ENCODE measurements around the gene FIG4. TPM values are rescaled to one million over a fixed set of nuclear protein-coding genes. Genes with fewer than 3 reads are reported as not detected.
"Not testable (repeated sequence)": the region's sequence is repeated elsewhere in the genome, so short reads cannot be mapped to it uniquely, and the experiment has no call there.

Gene FIG4
- total RNA-seq, 1 donor from 2014 or later = 21.9 TPM

GRCh38 chr6:109769213-109769612, 78.1 kb downstream of the FIG4 start:
- Histone ChIP-seq H3K36me3 (ENCODE audit: control insufficient read depth in 3 of 3, insufficient read depth in 3 of 3, low read length in 3 of 3) (peaks cover 4 to 14% (median 11%) of the 10 kb centered on the region in 3 donors), H3K27me3 (ENCODE audit: control insufficient read depth in 3 of 3, insufficient read depth in 3 of 3, low read length in 3 of 3) (no peaks in the 10 kb centered on the region), H3K27ac (ENCODE audit: low read depth, low read length) (no peak overlapping the region), H3K4me3 (ENCODE audit: low read length in 3 of 3) (no peak overlapping the region), H3K9me3 (ENCODE audit: control insufficient read depth in 3 of 3, low read length in 3 of 3) (no peaks in the 10 kb centered on the region), H3K9ac (ENCODE audit: low read depth in 1 of 3, low read length in 3 of 3) (no peak overlapping the region), H3K4me1 (ENCODE audit: control insufficient read depth in 3 of 3, insufficient read depth in 3 of 3, low read length in 3 of 3) (peaks cover 2 to 8% (median 7%) of the 10 kb centered on the region in 3 donors)

- Histone ChIP-seq H3K27ac (ENCODE audit: low read depth, low read length) (no peak overlapping the region), H3K4me1 (ENCODE audit: control insufficient read depth in 3 of 3, insufficient read depth in 3 of 3, low read length in 3 of 3) (peaks cover 2 to 8% (median 7%) of the 10 kb centered on the region in 3 donors), H3K9me3 (ENCODE audit: control insufficient read depth in 3 of 3, low read length in 3 of 3) (no peaks in the 10 kb centered on the region), H3K27me3 (ENCODE audit: control insufficient read depth in 3 of 3, insufficient read depth in 3 of 3, low read length in 3 of 3) (no peaks in the 10 kb centered on the region), H3K4me3 (ENCODE audit: low read length in 3 of 3) (no peak overlapping the region), H3K36me3 (ENCODE audit: control insufficient read depth in 3 of 3, insufficient read depth in 3 of 3, low read length in 3 of 3) (peaks cover 4 to 11% (median 11%) of the 10 kb centered on the region in 3 donors), H3K9ac (ENCODE audit: low read depth in 1 of 3, low read length in 3 of 3) (no peak overlapping the region)
Measured at GRCh38 chr6:109770047-109770446, 79.0 kb downstream of the FIG4 start.

GRCh38 chr6:109770779-109771178, 79.7 kb downstream of the FIG4 start:
- Histone ChIP-seq H3K27ac (ENCODE audit: low read depth, low read length) (no peak overlapping the region), H3K9ac (ENCODE audit: low read depth in 1 of 3, low read length in 3 of 3) (no peak overlapping the region), H3K4me1 (ENCODE audit: control insufficient read depth in 3 of 3, insufficient read depth in 3 of 3, low read length in 3 of 3) (peaks cover 2 to 8% (median 7%) of the 10 kb centered on the region in 3 donors), H3K9me3 (ENCODE audit: control insufficient read depth in 3 of 3, low read length in 3 of 3) (no peaks in the 10 kb centered on the region), H3K27me3 (ENCODE audit: control insufficient read depth in 3 of 3, insufficient read depth in 3 of 3, low read length in 3 of 3) (no peaks in the 10 kb centered on the region), H3K36me3 (ENCODE audit: control insufficient read depth in 3 of 3, insufficient read depth in 3 of 3, low read length in 3 of 3) (peaks cover 4 to 11% (median 9%) of the 10 kb centered on the region in 3 donors), H3K4me3 (ENCODE audit: low read length in 3 of 3) (no peak overlapping the region)

- not testable (repeated sequence) for H3K9me3 ChIP-seq (ENCODE audit: control insufficient read depth in 3 of 3, low read length in 3 of 3); H3K27ac ChIP-seq (ENCODE audit: low read depth, low read length)
Measured at GRCh38 chr6:109771939-109772755, 81.1 kb downstream of the FIG4 start.

GRCh38 chr6:109772883-109773431, 81.9 kb downstream of the FIG4 start:
- no peak overlapping the region for H3K27ac ChIP-seq (ENCODE audit: low read depth, low read length)

More at GRCh38 chr6:109771939-109772755, 81.1 kb downstream of the FIG4 start:
- H3K9ac ChIP-seq (ENCODE audit: low read depth in 1 of 3, low read length in 3 of 3); H3K4me3 ChIP-seq (ENCODE audit: low read length in 3 of 3); H3K36me3 ChIP-seq (ENCODE audit: control insufficient read depth in 3 of 3, insufficient read depth in 3 of 3, low read length in 3 of 3); H3K27me3 ChIP-seq (ENCODE audit: control insufficient read depth in 3 of 3, insufficient read depth in 3 of 3, low read length in 3 of 3); H3K4me1 ChIP-seq (ENCODE audit: control insufficient read depth in 3 of 3, insufficient read depth in 3 of 3, low read length in 3 of 3): not testable (repeated sequence)

GRCh38 chr6:109781001-109781400, 89.9 kb downstream of the FIG4 start:
- Histone ChIP-seq H3K27ac (ENCODE audit: low read depth, low read length) (no peak overlapping the region), H3K9ac (ENCODE audit: low read depth in 1 of 3, low read length in 3 of 3) (no peak overlapping the region), H3K4me1 (ENCODE audit: control insufficient read depth in 3 of 3, insufficient read depth in 3 of 3, low read length in 3 of 3) (no peaks in the 10 kb centered on the region), H3K4me3 (ENCODE audit: low read length in 3 of 3) (no peak overlapping the region), H3K27me3 (ENCODE audit: control insufficient read depth in 3 of 3, insufficient read depth in 3 of 3, low read length in 3 of 3) (no peaks in the 10 kb centered on the region), H3K9me3 (ENCODE audit: control insufficient read depth in 3 of 3, low read length in 3 of 3) (no peaks in the 10 kb centered on the region), H3K36me3 (ENCODE audit: control insufficient read depth in 3 of 3, insufficient read depth in 3 of 3, low read length in 3 of 3) (peaks cover 0 to 6% (median under 1%) of the 10 kb centered on the region in 3 donors)

More at GRCh38 chr6:109772883-109773431, 81.9 kb downstream of the FIG4 start:
- Histone ChIP-seq H3K27me3 (ENCODE audit: control insufficient read depth in 3 of 3, insufficient read depth in 3 of 3, low read length in 3 of 3) (no peaks in the 10 kb centered on the region), H3K4me1 (ENCODE audit: control insufficient read depth in 3 of 3, insufficient read depth in 3 of 3, low read length in 3 of 3) (peaks cover 2 to 8% (median 7%) of the 10 kb centered on the region in 3 donors), H3K36me3 (ENCODE audit: control insufficient read depth in 3 of 3, insufficient read depth in 3 of 3, low read length in 3 of 3) (peaks cover 1 to 12% (median 7%) of the 10 kb centered on the region in 3 donors), H3K9me3 (ENCODE audit: control insufficient read depth in 3 of 3, low read length in 3 of 3) (no peaks in the 10 kb centered on the region), H3K9ac (ENCODE audit: low read depth in 1 of 3, low read length in 3 of 3) (no peak overlapping the region), H3K4me3 (ENCODE audit: low read length in 3 of 3) (no peak overlapping the region)

GRCh38 chr6:109782491-109782999, 91.4 kb downstream of the FIG4 start:
- Histone ChIP-seq H3K4me1 (ENCODE audit: control insufficient read depth in 3 of 3, insufficient read depth in 3 of 3, low read length in 3 of 3) (no peaks in the 10 kb centered on the region), H3K36me3 (ENCODE audit: control insufficient read depth in 3 of 3, insufficient read depth in 3 of 3, low read length in 3 of 3) (peaks cover 1 to 7% (median 3%) of the 10 kb centered on the region in 3 donors), H3K9ac (ENCODE audit: low read depth in 1 of 3, low read length in 3 of 3) (no peak overlapping the region), H3K27me3 (ENCODE audit: control insufficient read depth in 3 of 3, insufficient read depth in 3 of 3, low read length in 3 of 3) (no peaks in the 10 kb centered on the region), H3K27ac (ENCODE audit: low read depth, low read length) (no peak overlapping the region), H3K9me3 (ENCODE audit: control insufficient read depth in 3 of 3, low read length in 3 of 3) (no peaks in the 10 kb centered on the region), H3K4me3 (ENCODE audit: low read length in 3 of 3) (no peak overlapping the region)

GRCh38 chr6:109783250-109783986, 92.3 kb downstream of the FIG4 start:
- no peak overlapping the region for H3K9ac ChIP-seq (ENCODE audit: low read depth in 1 of 3, low read length in 3 of 3)
- no peaks in the 10 kb centered on the region for H3K27me3 ChIP-seq (ENCODE audit: control insufficient read depth in 3 of 3, insufficient read depth in 3 of 3, low read length in 3 of 3)
- H3K9me3 ChIP-seq (ENCODE audit: control insufficient read depth in 3 of 3, low read length in 3 of 3) = no peaks in the 10 kb centered on the region
- no peak overlapping the region for H3K4me3 ChIP-seq (ENCODE audit: low read length in 3 of 3)
- no peak overlapping the region for H3K27ac ChIP-seq (ENCODE audit: low read depth, low read length)
- H3K4me1 ChIP-seq (ENCODE audit: control insufficient read depth in 3 of 3, insufficient read depth in 3 of 3, low read length in 3 of 3) = peaks cover 0 to 3% (median 0%) of the 10 kb centered on the region in 3 donors
- peaks cover 0 to 7% (median 3%) of the 10 kb centered on the region in 3 donors for H3K36me3 ChIP-seq (ENCODE audit: control insufficient read depth in 3 of 3, insufficient read depth in 3 of 3, low read length in 3 of 3)

- Histone ChIP-seq H3K36me3 (ENCODE audit: control insufficient read depth in 3 of 3, insufficient read depth in 3 of 3, low read length in 3 of 3) (peaks cover 3 to 7% (median 4%) of the 10 kb centered on the region in 3 donors), H3K27ac (ENCODE audit: low read depth, low read length) (no peak overlapping the region), H3K9me3 (ENCODE audit: control insufficient read depth in 3 of 3, low read length in 3 of 3) (no peaks in the 10 kb centered on the region), H3K4me1 (ENCODE audit: control insufficient read depth in 3 of 3, insufficient read depth in 3 of 3, low read length in 3 of 3) (peaks cover 0 to 3% (median 0%) of the 10 kb centered on the region in 3 donors), H3K4me3 (ENCODE audit: low read length in 3 of 3) (no peak overlapping the region), H3K9ac (ENCODE audit: low read depth in 1 of 3, low read length in 3 of 3) (no peak overlapping the region), H3K27me3 (ENCODE audit: control insufficient read depth in 3 of 3, insufficient read depth in 3 of 3, low read length in 3 of 3) (no peaks in the 10 kb centered on the region)
Measured at GRCh38 chr6:109787312-109787711, 96.2 kb downstream of the FIG4 start.
